Measurements from ENCODE around the gene PPP1R26.

GRCh38 chr9:135526089-135526729 lies 46.6 kb downstream of the PPP1R26 start:
- TF ChIP-seq CTCF (conservative IDR thresholded peaks at IDR 0.05; ENCODE audit: low read depth, low read length) (no peak), SMC3 (IDR thresholded peaks at IDR 0.05; ENCODE audit: low read depth, low read length) (no peak), RAD21 (IDR thresholded peaks at IDR 0.05; ENCODE audit: low read length) (no peak), MXI1 (IDR thresholded peaks at IDR 0.05; ENCODE audit: borderline replicate concordance, low read depth, low read length) (no peak), POLR2A (IDR thresholded peaks at IDR 0.05; ENCODE audit: low read depth, low read length) (no peak), NFE2L2 (IDR thresholded peaks at IDR 0.05; ENCODE audit: low read depth, low read length) (no peak), USF2 (IDR thresholded peaks at IDR 0.05; ENCODE audit: low read depth, low read length) (no peak), CEBPB (IDR thresholded peaks at IDR 0.05; ENCODE audit: low read depth, low read length) (no peak), FOS (IDR thresholded peaks at IDR 0.05; ENCODE audit: low read depth, low read length) (no peak), CHD1 (IDR thresholded peaks at IDR 0.05; ENCODE audit: low read depth, low read length) (no peak)
